NCI-H82 (cell line): ENCODE measurements around the gene SRPK1.

ENCODE experiments used
- DNase-seq: peaks from one replicate; lab custom pipeline; 2025; lab: John Stamatoyannopoulos, UW

The SRPK1 gene

DNA sequence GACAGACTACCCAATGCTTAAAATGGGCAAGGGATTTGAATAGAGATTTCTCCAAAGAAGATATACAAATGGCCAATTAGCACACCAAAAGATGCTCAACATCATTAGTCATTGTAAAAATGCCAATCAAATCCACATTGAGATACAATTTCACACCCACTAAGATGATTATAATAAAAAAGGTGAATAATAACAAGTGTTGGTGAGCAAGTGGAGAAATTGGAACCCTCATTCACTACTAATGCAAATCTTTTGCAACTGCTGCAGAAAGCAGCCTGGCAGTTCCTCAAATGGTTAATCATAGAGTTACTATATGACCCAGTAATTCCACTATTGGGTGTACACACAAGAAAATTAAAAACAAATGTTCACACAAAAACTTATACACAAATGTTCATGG is 103.4 kb downstream of the SRPK1 start:
- DNase-seq = no peak

DNA sequence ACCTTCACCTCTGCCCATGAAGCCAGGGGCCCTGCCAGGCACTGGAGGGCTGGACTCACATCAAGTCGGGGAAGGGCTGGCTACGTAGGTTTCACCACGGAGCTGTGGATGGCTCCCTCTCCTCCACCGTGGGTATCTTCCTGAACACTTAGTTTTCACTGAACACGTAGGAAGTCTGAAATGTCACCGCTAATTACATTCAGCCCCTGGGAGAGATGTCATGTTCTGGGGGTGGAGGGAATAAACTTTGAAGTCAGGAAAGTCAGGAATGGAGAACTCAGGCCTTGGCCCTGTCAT is 109.3 kb downstream of the SRPK1 start:
- no peak for DNase-seq

- DNase-seq = no peak
Measured at GRCh38 chr6:35810971-35811698, 109.8 kb downstream of the SRPK1 start.

DNA sequence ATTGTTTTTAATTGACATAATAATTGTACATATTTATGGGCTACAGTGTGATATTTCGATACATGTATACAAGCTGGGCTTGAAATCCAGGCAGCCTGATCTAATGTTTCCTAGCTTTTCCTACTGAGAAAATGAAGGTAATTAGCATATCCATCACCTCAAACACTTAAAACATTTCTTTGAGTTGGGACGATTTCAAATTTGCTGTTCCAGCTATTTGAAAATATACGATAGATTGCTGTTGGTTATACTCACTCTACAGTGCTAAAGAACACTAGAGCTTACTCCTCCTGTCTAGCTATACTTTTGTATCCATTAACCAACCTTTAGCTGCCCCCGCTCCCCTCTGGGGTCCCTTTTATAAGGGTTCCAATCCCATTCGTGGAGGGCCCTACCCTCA is 111.1 kb downstream of the SRPK1 start:
- no peak for DNase-seq

GRCh38 chr6:35808688-35809087 is 112.2 kb downstream of the SRPK1 start:
- DNase-seq = no peak

GRCh38 chr6:35804996-35805736 is 115.7 kb downstream of the SRPK1 start, which contains the start of gene LHFPL5:
TSS of gene LHFPL5 (plus strand) at chr6:35805352. CDS start at chr6:35805671, 319 bp downstream.
- DNase-seq = peak; percentile 79

DNA sequence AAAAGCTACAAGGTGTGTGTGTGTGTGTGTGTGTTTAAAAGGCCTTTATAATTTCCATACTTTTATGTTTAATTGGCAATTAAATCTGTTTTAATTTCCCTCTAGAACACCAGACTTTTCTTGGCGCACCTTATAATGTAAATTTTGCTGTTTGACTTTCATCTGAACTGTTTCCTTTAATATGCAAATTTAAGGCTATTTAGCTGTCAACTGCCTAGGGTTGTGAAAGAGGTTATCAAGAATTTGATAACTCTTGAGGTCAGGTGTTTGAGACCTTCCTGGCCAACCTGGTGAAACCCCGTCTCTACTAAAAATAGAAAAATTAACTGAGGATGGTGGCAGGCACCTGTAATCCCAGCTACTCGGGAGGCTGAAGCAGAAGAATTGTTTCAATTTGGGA is 119.8 kb downstream of the SRPK1 start:
- no peak for DNase-seq

DNA sequence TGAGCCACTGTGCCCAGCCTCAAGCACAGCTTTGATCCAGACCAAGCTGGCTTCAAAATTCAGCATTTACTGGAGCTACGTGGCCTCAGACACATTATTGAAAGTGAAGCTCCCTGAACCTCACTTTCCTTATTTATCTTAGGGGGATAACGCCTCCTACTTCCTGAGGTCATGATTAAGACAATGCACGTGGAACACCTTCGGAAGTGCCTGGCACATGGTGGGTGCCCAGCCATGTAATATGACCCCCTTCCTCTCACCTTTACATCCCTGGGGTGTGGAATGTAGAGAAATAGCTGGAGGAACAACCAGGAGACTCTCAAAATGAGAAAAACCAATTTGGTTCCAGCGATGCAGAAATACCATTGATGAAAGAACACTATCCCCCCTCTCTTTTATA is 122.2 kb downstream of the SRPK1 start:
- DNase-seq = no peak

GRCh38 chr6:35797837-35798526 is 122.9 kb downstream of the SRPK1 start:
- DNase-seq = no peak

GRCh38 chr6:35796236-35796635 is 124.7 kb downstream of the SRPK1 start:
- DNase-seq = no peak

GRCh38 chr6:35795453-35796071 is 125.3 kb downstream of the SRPK1 start:
- no peak for DNase-seq

- no peak for DNase-seq
Measured at GRCh38 chr6:35794536-35795452, 126.1 kb downstream of the SRPK1 start.

DNA sequence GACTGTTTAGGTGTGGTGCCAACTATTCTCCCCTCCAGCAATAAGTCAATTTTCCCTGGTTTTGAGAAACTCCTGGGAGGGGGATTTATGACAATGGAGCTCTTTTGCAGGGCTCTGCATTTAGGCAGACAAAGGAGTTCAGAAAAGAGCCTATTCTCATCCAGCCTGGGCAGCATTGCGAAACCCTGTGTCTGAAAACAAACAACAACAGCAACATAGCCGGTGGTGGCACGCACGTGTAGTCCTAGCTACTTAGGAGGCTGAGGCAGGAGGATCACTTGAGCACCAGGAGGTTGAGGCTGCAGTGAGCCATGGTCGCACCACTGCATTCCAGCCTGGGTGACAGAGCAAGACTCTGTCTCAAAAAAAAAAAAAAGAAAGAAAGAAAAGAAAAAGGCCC is 130.2 kb downstream of the SRPK1 start:
- DNase-seq = no peak

GRCh38 chr6:35788423-35788982 is 132.4 kb downstream of the SRPK1 start:
- DNase-seq = no peak

GRCh38 chr6:35787266-35788218 is 133.4 kb downstream of the SRPK1 start:
- no peak for DNase-seq

- no peak for DNase-seq
Measured at GRCh38 chr6:35786810-35787209, 134.1 kb downstream of the SRPK1 start.

DNA sequence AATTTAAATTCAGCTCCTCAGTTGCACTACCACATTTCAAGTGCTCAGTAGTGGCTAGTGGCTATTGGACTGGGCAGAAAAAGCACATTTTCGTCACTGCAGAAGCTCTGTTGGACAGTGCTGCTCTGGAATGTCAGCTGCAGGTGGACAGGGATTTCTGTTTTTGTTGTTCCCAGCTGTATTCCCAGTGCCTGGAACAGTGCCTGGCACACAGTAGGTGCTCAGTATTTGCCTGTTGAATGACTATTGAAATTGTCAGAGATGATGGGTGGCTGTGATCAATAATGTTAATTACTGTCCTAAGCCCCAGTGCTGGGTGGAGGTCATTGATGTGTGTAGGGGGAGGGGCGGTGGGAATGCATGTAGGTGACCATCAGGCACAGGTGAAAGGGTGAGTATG is 134.6 kb downstream of the SRPK1 start:
- DNase-seq = no peak

- DNase-seq = no peak
Measured at GRCh38 chr6:35784200-35784599, 136.7 kb downstream of the SRPK1 start.
